NOMO-1 (cell line): ENCODE data around the gene JUP.
A peak's percentile ranks its signal among the peaks of the same experiment; 100 is the strongest.

ENCODE experiments used
- DNase-seq, 2 experiments: peaks; one replicate each; lab custom pipeline; 2025; ENCODE audit not compliant: unreplicated experiment in 2 of 2; lab: John Stamatoyannopoulos, UW

The JUP gene

DNA sequence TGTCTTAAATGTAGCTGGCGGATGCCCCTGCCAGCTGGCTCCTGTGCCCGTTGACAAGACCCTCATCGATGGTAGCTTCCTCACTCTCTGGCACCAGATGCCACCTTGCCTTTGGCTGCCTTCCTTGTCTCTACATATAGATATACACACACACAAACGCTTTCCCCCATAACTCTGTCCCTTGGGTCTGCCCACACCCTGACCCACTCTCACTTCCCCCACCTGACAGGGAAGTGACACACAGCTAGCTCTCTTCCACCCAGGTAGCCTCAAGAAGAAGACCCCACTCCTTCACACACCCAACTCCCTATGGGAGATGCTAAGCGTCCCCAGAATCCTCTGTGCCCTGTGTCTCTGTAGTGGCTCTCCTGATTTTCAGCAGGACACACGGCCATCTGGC, 25.6 kb downstream of the JUP start:
- no peak for DNase-seq

DNA sequence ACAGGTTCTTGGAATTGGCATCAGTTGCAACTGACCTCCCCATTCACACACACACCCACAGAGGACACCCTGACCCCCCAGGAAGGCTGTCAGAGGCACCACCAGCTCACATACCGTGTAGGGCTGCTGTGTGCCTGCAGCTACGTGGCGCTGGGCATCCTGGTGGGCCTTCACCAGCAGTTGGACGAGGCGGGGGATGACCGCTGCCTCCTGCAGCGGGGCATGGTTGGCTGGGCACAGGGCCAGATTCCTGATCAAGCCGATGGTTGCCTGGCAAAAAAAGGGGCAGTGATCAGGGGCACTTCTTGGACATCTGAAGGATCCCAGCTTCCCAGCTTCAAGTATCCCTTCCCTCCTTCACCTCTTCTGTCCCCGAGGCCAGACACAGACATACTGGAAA, 27.9 kb downstream of the JUP start:
- DNase-seq: no peak

DNA sequence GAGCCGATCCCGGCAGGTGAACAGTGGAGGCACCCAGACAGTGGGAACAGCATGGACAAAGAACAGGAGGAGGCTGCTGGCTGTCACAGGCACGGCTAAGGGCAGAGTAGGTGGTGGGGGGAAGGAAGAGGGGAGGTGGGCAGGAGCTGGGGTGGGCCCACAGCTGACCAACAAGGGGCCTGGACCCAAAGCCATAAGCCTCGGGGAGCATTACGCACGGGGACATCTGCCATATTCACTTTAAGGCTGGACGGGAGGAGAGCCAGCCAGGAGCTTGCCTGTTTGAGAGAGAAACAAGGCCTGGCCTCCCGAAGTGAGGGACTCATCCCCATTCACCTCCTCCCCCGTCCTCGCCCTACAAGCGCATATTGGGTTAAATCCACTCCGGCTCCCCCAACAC, 32.4 kb downstream of the JUP start:
- DNase-seq: no peak

DNA sequence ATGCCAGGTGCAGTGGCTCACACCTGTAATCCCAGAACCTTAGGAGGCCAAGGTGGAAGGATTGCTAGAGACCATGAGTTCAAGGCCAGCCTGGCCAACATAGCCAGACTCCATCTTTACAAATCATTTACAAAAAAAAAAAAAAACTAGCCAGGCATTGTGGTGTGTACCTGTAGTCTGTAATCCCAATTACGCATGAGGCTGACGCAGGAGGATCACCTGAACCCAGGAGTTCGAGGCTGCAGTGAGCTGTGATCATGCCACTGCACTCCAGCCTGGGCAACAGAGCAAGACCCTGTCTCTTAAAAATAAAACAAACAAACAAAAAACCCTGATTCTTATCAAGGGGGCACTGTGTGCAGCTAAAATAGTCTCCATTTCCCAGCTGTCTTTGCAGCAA, 35.2 kb downstream of the JUP start:
- DNase-seq: no peak

DNA sequence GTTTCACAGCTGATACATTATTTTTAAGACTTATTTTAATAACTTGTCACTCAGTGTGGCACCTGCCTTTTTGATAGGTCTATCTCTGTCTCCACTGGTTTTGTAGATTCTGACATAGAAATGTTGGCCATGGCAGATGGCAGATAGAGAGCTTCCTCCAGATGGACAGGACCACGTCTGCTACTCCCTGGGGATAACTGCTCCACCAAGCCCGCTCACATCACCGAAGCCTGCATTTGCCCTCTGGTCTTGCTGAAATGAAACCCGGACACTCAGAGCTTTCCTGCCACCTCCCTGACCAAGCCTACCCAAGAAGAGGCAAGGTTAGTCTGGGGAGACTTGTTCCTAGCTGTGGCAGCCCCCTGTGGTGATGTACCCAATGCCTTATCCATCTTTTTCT, 35.6 kb downstream of the JUP start:
- DNase-seq: no peak

DNA sequence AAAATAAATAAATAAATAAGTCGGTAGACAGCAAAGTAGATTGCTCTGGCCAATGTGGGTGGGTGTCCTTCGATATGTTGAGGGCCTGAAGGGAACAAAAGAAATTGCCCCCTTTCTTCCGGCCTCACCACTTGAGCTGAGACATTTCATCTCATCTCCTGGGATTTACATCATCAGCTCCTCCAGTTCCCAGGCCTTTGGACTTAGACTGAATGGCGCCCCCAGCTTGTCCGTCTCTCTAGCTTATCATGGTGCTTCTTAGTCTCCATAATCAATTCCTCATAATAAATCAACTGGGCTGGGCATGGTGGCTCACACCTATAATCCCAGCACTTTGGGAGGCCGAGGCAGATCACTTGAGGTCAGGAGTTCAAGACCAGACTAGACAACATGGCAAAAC, 38.2 kb downstream of the JUP start:
- no peak for DNase-seq

DNA sequence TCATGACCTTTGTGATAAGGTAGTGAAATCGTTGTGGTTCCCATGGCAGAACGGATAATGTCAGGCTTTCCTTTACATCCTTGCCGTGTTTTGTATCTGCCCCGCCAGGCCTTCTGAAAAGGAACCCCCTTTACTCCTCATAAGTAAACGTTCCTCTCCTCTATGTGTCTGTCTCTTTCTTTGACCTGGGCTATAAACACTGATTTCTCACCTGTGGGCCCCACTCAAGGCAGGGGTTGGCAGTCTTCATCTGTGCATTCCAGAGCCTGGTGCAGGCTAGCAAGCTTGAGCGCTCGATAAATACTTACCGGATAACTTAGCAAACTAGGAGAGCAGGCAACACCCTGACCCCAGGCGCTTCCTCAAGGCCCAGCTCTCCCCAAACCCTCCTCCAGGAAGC, 44.8 kb downstream of the JUP start:
- DNase-seq: no peak

DNA sequence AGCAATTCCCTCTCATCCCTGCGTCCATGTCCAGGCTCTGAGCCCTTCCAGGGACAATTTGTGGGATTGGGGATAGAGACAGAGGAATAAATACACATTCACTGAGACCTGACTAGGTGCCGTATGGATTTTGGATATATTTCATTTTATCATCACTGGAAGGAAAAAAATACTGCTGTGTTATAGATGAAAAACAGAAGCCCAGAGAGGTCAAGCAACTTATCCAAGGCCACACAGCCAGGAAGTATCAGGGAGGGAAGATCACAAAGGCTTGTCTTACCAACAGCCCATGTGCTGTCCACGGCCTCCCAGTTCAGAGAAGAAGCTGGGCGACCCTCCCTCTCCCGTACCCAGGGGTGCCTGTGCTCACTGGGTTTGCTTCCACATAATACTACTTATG, 46.0 kb downstream of the JUP start:
- no peak for DNase-seq

DNA sequence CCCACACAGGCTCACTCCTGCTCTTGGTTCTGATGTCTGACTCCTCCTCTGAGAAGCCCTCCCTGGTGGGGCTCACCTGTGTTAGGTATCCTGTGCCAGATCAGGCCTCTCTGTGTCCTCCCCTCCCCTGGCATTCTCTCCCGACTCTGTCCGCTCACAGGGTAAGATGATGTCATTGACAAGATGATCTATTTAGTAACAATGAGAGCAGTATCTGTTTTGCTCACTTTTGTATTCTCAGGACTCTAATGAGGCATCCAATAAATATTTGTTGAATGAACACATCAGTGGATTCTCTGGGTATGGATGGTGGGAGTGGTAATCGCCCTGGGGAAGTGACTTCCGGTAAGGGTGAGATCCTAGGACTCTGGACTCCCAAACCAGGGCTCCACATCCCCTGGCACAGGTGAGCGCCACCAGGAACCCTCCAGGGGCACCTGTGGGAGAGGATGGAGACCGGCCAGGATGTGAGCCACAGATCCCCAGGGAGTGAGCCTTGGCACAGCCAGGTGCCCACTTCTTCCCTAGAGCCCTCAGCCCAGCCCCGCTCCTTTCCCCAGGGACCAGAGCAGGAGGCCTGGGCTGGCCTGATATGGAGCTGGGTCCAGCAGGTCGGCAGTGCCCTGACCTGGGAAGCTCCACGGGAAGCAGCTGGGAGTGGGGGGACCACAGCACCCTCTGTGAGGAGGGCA, 46.7 kb downstream of the JUP start:
- no peak for DNase-seq

DNA sequence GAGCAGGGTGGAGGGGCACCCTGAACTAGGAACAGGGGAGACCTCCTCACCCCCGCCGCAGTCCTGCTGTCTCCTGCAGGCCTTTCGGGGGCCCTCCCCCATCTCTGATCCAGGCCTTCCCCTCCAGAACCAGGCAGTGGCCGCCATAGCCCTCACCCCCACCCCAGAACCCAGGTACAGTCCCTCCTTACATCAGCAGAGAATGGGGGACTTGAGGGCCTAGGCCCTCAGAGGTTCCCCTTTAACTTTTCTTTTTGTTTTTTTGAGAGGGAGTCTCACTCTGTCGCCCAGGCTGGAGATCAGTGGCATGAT, 47.8 kb downstream of the JUP start:
- DNase-seq: no peak

DNA sequence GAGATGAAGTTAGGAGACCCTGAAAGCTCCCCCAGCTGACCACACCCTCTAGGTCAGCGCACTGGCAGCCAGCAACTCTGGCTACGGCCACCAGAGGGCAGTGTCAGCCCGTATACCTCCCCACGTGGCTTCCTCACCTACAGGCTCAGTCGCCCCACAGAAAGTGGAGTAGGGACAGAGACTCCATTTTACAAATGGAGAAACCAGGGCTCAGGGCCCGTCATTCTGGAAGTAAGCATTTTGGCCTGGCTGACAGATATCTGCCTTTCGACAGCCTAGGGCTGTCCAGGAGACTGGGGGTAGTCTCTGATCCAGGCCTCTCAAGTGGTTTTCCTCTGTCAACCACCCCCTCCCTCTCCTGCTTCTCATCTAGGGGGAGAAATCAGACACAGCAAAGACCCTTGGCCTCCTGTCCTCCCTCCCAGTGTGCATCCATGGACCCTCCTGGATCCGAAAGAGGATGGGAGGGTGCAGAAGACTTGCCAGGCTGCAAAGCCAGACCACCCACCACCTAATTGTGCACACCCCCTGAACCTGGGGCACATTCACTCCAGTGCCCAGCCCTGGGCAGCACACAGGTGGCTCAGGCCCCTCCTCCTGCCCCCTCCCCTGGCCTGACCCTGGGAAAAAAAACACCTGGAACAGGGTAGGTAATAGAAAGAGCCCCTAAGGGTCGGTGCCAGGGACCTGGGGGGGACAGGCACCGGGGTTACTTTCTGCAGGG, 48.3 kb downstream of the JUP start:
- DNase-seq: peak; percentile 51 to 71

DNA sequence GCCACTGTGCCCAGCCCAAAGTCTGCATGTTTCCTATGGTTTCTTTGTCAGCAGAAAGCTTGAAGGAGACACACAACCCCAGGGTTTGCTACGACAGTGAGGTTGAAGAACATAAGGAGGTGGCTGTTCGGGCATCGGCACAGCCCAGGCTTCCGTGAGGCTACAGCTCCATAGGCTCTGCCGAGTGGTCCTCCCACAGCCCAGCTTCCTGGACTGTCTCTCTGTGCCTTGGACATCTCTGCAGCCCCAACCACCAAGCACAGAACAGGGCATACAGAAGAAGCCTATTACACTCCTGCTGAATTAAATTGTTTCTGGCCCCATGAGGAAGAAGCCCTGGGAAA, 48.9 kb downstream of the JUP start:
- no peak for DNase-seq

DNA sequence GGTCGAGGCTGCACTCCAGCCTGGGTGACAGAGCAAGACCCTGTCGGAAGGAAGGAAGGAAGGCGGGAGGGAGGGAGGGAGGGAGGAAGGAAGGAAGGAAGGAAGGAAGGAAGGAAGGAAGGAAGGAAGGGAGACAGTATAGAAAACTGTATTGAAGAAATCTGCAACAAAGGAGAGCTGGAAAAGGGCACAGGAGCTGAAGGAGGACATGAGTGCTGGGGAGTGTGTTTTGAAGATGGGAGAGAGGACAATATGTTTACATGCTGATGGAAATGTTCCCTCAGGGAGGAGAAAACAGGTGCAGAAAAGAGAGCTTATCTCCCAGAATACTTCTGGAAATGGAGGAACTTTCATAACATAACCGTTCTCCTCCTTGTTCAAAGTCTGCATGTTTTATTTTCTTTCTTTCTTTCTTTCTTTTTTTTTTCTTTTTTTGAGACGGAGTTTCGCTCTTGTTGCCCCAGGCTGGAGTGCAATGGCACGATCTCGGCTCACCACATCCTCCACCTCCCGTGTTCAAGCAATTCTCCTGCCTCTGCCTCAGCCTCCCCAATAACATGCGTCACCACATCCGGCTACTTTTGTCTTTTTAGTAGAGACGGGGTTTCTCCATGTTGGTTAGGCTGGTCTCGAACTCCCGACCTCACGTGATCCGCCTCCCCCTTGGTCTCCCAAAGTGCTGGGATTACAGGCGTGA, 49.4 kb downstream of the JUP start:
- DNase-seq: no peak

DNA sequence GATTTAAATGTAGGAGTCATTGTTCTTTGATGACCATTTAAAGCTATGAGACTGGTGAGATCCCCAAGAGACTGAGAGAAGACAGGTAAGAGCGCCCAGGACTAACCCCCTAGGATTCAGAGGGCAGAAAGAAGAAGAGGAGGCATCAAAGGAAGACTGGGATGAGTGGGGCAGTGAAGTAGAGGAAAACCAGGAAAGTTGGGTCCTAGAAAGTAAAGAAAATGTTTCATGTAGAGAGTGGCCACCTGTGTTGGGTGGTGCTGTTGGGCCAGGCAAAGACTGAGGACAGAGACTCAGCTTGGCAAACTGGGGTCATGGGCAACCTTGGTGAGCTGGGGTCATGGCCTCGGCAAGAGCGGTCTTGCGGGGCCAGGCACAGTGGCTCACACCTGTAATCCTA, 50.8 kb downstream of the JUP start:
- no peak for DNase-seq

DNA sequence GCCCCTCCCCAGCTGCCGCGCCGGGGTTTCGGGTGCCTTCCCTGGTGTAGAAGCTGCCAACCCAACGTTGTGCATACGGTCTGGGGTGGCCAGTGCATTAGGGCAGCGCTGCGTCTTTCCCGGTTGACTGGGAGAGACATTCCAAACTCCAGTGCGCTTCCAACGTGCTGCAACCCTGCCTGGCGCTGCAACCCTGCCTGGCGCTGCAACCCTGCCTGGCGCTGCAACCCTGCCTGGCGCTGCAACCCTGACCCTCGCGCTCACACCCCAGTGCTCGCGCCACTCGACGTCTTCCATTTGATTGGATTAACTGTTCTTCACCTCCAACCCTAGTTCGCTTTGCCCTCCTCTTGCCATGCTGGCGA, 51.6 kb downstream of the JUP start:
- DNase-seq: no peak

DNA sequence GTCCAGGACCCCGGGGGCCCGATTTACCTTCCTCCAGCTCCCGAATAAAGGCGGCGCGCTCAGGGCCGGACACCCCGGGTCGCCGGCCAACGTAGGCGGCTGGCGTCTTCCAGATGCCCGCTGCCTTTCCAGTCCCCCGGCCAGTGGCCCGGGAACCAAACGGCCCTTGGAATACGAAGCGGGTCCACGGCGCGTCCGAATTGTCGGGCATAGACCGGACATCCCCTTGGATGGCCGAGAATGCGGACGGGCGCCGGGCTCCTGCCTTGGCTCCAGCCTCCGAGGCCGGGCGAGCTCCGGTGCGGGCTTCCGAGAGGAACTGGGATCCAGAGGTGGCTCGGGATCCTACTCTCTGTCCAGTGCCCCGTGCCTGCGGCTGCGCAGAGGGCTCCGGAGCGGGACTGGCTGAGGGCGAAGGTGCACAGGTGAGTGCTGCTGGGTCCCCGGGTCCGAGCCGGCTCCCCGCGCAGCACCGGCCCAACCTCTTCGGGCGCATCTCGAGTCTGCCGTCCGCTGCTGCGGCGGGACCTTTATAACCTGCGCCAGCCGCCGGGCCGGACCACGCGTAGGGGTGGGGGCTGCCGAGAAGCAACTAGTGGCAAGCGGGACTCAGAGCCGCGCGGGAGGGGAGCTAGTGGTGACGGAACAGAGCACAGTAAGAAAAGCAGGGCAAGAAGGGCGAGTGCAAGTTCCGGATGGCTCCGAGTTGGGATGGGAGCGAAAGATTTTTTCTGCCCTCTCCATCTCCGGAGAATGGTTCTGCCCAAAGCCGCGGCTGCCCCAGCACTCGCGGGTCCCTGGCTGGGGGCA, 52.2 kb downstream of the JUP start, which contains the start of gene HAP1:
Gene HAP1 (minus strand): TSS at position 505 of the 810 bp plus-strand sequence. CDS start 9 bp downstream, at position 496.
- no peak for DNase-seq

DNA sequence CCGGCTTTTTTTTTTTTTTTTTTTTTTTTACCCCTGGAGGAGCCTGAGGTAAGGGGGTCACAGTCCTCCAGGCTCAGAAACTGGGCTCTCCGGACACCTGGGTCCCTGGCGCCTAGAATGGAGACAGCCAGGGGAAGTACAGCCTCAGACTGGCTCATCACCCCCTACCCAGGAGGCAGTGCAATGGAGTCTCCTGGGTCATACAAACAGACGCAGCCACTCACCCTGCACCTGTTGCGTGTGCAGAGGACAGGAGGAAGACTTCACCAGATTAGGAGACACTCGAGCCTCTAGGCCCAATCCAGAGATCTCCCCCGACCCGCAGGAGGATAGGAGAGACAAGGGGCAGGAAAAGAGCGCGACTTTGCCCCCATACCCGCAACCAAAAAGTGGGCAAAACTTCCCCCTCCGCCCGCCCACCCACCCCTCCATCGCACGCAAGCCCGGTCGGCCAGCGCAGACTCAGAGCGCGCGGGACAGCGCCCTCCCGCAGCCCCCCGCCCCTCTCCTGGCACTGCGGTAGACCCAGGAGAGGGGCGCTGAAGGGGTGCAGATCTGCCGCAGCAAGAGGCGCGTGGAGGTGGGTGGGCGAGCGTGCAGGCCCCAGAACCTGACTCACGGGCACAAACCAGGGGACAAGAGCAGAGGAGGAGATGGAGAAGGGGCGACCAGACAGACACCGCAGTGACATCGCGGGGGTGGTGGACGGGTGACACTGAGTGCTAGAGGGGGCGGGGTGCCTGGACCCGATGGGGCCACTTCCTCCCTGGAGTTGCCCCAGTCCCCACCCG, 53.0 kb downstream of the JUP start:
- no peak for DNase-seq

DNA sequence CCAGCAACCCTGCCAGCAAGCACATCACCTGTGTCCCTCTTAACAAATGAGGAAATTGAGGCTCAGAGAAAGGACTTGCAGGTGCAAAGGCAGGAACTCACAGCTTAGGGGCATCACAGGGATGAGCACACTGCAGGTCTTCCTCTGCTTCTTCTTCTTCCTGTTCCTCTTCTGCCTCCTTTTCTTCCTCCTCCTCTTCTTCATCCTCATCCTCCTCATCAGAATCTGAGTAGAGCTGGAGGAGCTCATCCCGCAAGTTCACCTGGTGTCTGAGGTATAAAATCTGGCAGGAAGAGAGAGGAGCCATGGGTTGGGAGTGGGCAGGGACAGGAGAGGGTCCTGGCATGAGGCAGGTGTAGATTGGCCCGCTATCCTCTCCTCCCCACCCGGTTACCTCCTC, 54.7 kb downstream of the JUP start:
- no peak for DNase-seq

DNA sequence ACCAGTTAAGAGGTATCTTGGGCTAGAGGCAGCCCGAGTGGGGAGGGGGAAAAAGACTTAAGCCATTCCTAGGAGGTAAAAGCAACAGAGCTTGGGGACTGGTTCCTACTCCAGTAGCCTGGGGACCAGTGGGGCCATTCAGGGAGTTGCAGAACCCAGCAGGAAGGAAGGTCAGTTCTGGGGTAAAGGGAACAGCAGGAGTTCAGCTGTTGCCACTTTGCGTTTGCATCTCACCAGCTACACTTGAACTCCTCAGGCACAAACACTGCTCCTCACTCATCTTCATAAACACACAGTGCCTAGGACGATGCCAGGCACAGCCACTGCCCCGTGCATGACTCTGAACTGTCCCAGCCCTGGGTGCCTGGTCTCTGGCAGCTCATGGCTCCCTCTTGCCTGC, 56.0 kb downstream of the JUP start:
- no peak for DNase-seq

DNA sequence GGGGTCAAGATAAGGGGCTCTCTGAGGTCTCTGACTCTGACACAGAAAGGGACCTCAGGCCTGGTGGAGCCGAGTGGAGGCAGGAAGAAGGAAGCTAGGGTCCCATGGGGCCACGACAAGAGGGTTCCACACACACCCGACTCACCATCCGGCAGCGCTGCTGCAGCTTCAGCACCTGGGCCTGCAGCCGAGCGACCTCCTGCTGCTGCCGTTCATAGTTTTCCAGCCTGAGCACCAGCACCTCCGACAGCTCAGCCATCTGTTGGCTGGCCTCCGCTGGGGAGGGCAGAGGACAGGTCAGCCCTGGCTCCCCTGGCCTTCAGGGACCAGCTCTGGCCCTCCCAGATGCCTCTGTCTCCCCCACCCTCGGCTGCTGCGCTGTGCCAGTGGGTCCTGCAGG, 58.5 kb downstream of the JUP start:
- no peak for DNase-seq

DNA sequence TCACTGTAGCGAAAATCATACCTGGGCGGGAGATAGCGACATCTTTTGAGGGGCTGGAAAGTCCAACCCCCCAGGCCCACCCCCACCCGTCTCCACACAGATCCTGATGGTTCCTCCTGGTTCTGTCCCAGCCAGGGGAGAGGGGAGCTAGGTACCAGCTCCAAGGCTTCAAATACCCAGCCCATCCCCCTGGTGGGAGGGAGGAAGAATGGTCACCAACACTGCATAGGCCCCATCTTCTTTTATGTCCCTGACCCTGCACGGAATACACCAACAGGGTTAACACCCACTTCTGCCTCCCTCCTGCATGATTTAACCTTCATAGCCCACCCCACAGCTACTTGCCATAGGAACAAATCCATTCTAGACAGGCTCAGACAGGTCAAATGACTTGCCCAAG, 61.4 kb downstream of the JUP start:
- DNase-seq: no peak
